GM12801 (cell line): ENCODE results near the gene WNT6.

Experiments
- TF ChIP-seq, protein P1 (sequence below): IDR thresholded peaks from one replicate; pipeline ENCODE4 v1.5.1; 2011; ENCODE audit warnings: control low read depth; ENCODE audit not compliant: insufficient read length; ENCODE audit errors: extremely low read depth

The WNT6 gene

DNA sequence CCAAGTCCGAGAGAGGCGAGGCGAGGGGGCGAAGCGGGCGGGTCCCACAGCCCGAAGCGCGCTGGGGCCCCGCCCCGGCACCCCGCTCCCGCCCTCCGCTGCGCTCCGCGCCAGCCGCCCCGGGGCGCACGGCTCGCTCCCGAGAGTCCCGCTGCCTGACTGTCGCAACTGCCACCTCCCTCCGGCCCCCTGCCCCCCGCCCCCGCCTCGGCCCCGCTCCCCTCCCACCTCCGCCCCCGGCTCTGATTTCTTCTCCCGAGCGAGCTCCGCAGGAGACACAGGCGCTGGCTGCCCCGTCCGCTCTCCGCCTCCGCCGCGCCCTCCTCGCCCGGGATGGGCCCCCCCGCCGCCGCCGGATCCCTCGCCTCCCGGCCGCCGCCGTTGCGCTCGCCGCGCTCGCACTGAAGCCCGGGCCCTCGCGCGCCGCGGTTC lies at the start of gene WNT6:
Gene WNT6 (plus strand): TSS at position 250 of the 432 bp plus-strand sequence. CDS start 233 bp downstream, outside the sequence.
- TF ChIP-seq, protein P1, sequence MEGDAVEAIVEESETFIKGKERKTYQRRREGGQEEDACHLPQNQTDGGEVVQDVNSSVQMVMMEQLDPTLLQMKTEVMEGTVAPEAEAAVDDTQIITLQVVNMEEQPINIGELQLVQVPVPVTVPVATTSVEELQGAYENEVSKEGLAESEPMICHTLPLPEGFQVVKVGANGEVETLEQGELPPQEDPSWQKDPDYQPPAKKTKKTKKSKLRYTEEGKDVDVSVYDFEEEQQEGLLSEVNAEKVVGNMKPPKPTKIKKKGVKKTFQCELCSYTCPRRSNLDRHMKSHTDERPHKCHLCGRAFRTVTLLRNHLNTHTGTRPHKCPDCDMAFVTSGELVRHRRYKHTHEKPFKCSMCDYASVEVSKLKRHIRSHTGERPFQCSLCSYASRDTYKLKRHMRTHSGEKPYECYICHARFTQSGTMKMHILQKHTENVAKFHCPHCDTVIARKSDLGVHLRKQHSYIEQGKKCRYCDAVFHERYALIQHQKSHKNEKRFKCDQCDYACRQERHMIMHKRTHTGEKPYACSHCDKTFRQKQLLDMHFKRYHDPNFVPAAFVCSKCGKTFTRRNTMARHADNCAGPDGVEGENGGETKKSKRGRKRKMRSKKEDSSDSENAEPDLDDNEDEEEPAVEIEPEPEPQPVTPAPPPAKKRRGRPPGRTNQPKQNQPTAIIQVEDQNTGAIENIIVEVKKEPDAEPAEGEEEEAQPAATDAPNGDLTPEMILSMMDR: no peak

- TF ChIP-seq, protein P1: no peak
Measured at GRCh38 chr2:218810256-218810655, 49.3 kb upstream of the WNT6 start.

DNA sequence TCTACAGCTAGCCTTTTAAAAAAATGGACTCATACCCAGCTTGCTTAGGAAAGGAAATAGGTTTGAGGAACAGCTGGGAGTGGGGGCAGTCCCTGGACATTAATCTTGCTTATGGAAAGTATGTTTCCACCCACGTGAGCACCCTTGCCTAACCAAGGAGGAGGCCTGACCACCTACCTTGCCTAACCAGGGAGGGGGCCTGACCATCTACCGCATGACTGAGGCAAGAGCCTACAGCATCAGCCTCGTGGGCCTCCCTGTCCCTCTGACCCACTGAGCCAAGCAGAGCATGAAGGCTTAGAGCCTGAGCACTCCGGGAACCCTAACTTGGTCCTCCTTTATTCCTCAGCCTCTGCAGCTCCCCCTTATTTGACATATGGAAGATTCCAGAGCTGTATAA lies 48.2 kb upstream of the WNT6 start:
- TF ChIP-seq, protein P1: no peak

- TF ChIP-seq, protein P1: no peak
Measured at GRCh38 chr2:218812096-218812815, 47.3 kb upstream of the WNT6 start.

DNA sequence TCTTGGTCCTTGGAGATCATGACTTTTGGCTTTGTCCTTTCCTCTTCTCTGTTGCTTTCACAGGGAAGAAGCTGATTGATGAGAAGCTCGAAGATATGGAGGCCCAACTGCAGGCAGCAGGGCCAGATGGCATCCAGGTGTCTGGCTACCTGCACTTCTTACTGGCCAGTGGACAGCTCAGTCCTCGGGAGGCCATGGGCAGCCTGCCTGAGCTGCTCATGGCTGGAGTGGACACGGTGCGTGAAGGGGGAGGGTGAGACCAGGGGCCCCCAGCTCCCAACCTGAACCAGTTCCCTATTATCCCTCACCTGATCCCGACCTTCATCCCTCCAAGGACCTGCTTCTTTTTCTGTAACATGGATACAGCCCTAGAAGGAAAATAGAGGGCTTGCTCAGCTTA lies 46.7 kb upstream of the WNT6 start:
- TF ChIP-seq, protein P1: no peak

DNA sequence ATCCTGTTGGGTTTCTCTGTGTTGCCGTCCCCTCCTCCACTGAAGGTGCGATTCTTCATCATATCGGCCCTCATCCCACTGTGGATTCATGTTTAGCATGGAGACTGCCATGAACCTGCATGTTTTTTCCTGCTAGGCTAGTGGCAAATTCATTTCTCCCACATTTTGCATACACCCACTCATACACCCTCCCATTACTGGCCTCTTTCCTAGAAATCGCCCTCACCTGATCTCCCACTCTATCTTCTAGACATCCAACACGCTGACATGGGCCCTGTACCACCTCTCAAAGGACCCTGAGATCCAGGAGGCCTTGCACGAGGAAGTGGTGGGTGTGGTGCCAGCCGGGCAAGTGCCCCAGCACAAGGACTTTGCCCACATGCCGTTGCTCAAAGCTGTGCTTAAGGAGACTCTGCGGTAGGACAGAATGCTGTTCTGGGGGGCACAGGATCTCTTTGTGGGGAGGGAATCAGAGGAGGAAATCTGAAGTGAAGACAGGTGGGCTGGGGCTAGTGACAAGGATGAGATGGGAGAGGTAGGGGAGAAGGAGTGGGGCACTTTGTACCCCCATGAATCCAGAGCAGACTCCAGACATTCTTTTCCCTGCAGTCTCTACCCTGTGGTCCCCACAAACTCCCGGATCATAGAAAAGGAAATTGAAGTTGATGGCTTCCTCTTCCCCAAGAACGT lies 45.7 kb upstream of the WNT6 start:
- TF ChIP-seq, protein P1: no peak

DNA sequence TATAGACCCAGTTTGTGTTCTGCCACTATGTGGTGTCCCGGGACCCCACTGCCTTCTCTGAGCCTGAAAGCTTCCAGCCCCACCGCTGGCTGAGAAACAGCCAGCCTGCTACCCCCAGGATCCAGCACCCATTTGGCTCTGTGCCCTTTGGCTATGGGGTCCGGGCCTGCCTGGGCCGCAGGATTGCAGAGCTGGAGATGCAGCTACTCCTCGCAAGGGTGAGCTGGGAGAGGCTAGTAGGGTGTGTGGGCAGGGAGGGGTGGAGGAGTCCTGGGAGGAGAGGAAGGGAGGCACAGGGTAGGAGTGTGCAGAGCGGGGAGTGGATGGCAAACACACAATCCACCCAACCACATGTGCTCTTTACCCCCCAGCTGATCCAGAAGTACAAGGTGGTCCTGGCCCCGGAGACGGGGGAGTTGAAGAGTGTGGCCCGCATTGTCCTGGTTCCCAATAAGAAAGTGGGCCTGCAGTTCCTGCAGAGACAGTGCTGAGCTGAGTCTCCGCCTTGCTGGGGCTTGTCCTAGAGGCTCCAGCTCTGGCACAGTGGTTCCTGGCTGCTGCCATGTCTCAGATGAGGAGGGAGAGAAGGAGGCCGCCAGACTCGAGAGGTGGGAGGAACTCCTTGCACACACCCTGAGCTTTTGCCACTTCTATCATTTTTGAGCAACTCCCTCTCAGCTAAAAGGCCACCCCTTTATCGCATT lies 44.9 kb upstream of the WNT6 start:
- TF ChIP-seq, protein P1: no peak
